Stimulated activated CD8-positive, alpha-beta memory T cell treated with anti-CD3 and anti-CD28 coated beads, Interleukin-2, amount 100 ng/mL, for 48 hours (primary cell): ENCODE measurements around the gene ARCN1.

Experiments used
- DNase-seq, 2 donors: peaks; one replicate each; pipeline ENCODE4 v3.0.0-alpha.2; 2020; ENCODE audit warnings: low read depth in 2 of 2

ARCN1 gene

DNA sequence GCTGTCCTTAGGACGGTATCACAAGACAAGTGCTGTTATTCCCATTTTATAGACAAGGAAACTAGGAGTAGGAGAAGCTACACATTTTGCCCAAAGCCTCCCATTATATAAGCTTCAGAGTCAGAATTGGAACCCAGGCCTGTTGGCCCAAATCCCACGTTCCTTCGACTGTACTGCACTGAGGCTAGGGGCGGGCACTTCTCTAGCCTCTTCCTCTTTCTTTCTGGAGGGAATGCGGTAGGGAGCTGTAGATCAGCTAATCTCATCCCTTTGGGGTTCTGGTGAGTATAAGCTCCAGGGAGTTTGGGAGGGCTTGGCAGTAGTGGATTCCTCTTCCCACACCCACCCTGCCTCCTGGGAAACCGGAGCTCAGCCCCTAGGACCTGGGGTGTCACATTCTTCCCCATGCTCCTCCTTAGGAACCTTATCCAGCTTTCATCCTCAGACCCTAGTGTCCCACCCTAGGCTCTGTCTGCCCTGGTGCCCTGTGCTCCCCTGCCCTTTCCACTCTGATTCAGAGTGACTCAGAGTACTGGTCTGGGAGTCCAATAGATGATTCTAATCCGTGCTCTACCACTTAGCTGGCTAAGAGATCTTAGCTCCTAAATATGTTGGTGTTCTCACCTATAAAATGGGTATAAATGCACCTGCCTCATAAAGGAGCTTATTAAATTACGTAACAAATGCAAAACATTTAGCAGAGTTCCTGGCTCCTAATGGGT lies 64.5 kb downstream of the ARCN1 start:
- no peak for DNase-seq

GRCh38 chr11:118638726-118639125 lies 66.5 kb downstream of the ARCN1 start:
- no peak for DNase-seq

DNA sequence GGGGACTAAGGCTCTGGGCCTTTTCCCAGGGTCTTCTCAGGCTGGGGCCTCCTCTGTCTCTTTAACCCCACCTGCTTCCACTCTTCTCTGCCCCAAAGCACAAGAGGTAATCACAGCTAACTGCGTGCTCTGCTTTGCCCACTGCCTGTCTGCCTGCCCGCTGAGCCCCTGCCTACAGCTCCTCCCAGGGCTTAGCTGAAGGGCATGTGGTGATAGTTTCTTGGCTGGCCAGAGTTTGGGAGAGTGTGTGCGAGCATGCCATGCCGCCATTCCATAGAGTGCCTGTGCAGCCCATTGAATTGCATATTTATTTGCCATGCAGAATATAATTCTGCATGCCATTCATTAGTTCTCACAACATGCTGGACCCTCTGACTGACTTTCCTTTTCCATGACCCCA lies 67.7 kb downstream of the ARCN1 start:
- no peak for DNase-seq

- DNase-seq, result no peak
Observed at GRCh38 chr11:118640332-118641154, 68.3 kb downstream of the ARCN1 start.

DNA sequence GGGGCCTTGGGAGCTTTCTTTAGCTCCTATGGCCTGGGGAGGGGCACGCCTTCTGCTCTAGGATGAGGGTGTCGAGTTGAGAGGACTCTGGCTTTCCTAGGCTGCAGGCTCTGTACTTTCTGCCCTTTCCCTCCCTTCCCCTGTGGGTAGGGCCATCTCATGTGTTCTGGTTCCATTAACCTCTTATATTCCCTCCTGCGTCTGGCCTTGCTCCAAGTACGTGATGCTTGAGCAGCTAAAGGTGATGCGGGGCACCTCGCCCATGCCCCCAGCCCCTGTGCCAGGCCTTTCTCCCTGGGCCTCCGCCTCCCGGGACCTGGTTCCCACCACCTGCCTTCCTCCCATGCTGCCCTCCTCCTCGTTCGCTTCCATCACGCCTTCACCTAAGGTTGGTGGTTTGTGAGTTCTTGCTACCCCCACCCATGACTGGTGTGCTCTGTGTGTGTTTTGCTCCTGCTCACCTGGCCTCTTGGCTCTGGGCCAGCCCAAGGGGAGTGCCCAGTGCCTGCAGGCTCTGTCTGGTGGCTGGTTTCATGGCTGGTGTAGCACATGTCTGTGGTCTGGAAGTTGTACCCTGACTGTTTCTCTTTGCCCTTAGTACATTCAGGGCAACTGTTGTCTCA lies 69.3 kb downstream of the ARCN1 start:
- no peak for DNase-seq

DNA sequence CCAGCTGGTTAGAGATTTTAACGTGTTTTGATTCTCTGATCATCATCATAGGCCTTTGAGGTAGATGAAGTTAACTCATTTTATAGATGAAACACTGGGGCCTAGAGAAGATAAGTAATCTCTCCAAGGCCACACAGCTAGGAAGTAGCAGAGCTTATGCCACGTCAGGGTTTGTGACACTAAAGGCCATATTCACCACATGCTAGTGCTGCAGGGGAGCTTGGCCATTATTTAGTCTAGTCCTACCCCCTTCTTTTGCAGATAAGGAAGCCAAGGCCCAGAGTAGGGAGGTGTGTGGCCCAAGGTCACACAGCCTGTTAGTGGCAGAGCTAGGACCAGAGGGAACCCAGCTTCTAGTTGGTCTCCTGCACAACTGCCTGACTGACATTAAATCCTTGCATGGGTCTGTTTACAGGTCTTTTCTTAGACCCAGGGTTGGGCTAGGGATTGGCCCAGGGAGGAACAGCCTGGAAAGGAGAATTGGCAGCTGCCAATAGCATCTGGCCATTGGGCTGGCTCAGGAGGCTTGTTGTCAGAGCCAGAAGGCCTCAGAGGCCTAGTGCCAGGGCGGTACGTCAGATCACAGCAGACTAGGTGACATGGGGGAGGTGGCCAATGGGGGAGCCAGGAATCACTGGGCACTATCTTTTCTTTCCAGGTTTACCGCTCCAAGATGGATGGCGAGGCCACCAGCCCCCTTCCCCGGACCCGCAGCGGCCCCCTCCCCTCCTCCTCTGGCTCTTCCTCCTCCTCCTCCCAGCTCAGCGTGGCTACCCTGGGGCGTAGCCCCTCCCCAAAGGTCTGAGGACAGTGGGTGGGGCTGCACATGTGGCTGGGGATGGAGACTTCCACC lies 71.2 kb downstream of the ARCN1 start:
- DNase-seq, result no peak

- no peak for DNase-seq
Observed at GRCh38 chr11:118643995-118644345, 71.8 kb downstream of the ARCN1 start.

GRCh38 chr11:118644496-118644895 lies 72.3 kb downstream of the ARCN1 start:
- no peak for DNase-seq

- no peak for DNase-seq
Observed at GRCh38 chr11:118645066-118645715, 73.0 kb downstream of the ARCN1 start.

DNA sequence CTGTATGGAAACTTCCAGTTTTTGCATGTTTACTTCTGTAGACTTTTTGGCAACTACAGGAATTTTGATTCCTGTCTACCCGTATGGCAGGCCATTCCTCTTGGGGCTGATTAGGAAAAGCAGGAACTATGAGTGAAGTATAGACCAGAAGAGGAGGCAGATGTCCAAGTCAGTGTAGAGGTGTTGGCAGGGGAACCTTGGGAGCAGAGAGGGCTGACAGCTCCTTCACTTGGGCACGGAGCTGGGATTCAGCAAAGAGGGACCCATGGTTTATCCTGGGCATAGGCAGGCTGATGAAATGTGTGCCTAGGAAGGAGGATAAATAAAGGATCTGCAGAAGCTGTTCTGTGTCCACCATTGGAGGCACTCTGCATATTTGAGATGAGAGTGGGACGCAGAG lies 74.2 kb downstream of the ARCN1 start:
- DNase-seq, result no peak

DNA sequence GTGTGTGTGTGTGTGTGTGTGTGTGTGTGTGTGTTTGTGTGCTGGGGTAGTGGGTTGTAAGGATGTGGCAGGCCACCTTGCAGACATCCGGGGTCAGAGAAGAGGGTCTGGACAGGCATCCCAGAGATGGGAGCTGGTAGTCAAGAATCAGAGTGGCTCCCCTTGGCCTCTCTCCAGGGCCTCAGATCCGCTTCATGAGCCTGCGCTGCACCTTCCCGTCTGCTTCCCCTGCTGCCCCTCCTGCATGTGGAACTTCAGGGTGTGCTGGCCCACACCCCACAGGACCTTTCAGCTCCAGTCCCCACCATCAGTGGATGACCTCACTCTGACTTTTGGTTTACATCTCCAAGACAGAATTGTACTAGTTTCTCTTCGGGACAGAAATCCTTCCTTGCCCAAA lies 76.1 kb downstream of the ARCN1 start:
- no peak for DNase-seq

GRCh38 chr11:118649941-118650340 lies 77.7 kb downstream of the ARCN1 start:
- no peak for DNase-seq

DNA sequence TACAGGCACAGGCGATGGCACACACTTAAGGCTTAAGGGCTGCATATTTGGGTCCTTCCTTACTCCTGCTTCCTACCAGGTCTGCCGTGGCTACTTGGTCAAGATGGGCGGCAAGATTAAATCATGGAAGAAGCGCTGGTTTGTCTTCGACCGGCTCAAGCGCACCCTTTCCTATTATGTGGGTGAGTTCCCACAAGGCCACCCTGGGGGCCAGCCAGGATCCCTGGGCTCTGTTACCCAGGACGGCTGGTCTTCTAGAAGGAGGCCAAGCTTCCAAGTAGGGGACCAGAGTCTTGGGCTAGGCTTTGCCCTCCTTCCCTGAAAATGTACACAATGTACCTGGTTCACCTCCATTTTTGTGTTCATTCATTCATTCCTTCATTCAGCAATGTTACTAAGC lies 78.2 kb downstream of the ARCN1 start:
- no peak for DNase-seq

- DNase-seq, result no peak
Observed at GRCh38 chr11:118651820-118652219, 79.6 kb downstream of the ARCN1 start.
